ENCODE results near the gene UBR3.

The UBR3 gene

DNA sequence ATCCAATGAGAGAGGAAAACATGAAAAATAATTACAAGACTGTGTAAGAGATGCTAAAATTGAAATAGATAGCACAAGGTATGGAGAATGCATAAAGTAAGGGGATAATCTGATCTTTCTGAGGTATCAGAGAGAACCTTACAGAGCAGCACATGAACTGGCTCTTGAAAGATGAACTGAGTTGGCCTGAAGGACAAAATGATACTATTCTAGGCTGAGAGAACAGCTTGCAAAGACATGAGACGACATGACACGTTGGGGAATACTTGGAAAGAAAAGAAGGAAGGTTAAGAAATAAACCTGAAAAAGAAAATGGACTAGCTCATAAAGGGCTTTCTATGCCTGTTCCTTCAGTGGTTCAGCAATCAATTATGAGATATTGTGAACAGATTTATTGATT, 198.0 kb downstream of the UBR3 start:
- H3K27ac ChIP-seq, result no peak overlapping the region

GRCh38 chr2:170026361-170026760, 199.1 kb downstream of the UBR3 start:
- no peak overlapping the region for H3K27ac ChIP-seq
- TF ChIP-seq, protein P1, sequence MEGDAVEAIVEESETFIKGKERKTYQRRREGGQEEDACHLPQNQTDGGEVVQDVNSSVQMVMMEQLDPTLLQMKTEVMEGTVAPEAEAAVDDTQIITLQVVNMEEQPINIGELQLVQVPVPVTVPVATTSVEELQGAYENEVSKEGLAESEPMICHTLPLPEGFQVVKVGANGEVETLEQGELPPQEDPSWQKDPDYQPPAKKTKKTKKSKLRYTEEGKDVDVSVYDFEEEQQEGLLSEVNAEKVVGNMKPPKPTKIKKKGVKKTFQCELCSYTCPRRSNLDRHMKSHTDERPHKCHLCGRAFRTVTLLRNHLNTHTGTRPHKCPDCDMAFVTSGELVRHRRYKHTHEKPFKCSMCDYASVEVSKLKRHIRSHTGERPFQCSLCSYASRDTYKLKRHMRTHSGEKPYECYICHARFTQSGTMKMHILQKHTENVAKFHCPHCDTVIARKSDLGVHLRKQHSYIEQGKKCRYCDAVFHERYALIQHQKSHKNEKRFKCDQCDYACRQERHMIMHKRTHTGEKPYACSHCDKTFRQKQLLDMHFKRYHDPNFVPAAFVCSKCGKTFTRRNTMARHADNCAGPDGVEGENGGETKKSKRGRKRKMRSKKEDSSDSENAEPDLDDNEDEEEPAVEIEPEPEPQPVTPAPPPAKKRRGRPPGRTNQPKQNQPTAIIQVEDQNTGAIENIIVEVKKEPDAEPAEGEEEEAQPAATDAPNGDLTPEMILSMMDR (conservative IDR thresholded peaks at IDR 0.05), result no peak
- TF ChIP-seq ZFX (IDR thresholded peaks at IDR 0.05), result no peak

More for the DNA sequence above, 198.0 kb downstream of the UBR3 start:
- TF ChIP-seq, protein P1 (conservative IDR thresholded peaks at IDR 0.05), result no peak
- no peak for TF ChIP-seq ZFX (IDR thresholded peaks at IDR 0.05)

GRCh38 chr2:170029551-170029950, 202.3 kb downstream of the UBR3 start:
- TF ChIP-seq, protein P1 (conservative IDR thresholded peaks at IDR 0.05), result no peak
- no peak for TF ChIP-seq ZFX (IDR thresholded peaks at IDR 0.05)
- H3K27ac ChIP-seq, result no peak overlapping the region

- no peak for TF ChIP-seq ZFX (IDR thresholded peaks at IDR 0.05)
- TF ChIP-seq, protein P1 (conservative IDR thresholded peaks at IDR 0.05), result no peak
- no peak overlapping the region for H3K27ac ChIP-seq
Observed at GRCh38 chr2:170030040-170030439, 202.8 kb downstream of the UBR3 start.

GRCh38 chr2:170031288-170031687, 204.0 kb downstream of the UBR3 start:
- H3K27ac ChIP-seq, result no peak overlapping the region
- TF ChIP-seq ZFX (IDR thresholded peaks at IDR 0.05), result no peak
- TF ChIP-seq, protein P1 (conservative IDR thresholded peaks at IDR 0.05), result no peak

DNA sequence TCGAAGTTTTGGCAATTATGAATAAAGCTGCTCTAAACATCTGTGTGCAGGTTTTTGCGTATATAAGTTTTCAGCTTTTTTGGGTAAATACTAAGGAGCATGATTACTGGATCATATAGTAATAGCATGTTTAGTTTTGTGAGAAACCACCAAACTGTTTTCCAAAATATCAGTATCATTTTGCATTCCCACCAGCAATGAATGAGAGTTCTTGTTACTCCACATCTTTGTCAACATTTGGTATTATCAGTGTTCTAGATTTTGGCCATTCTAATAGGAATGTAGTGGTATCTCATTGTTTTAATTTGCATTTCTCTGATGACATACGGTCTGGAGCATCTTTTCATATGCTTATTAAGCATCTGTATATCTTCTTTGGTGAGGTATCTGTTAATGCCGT, 207.3 kb downstream of the UBR3 start:
- H3K27ac ChIP-seq, result no peak overlapping the region
- TF ChIP-seq ZFX (IDR thresholded peaks at IDR 0.05), result no peak
- TF ChIP-seq, protein P1 (conservative IDR thresholded peaks at IDR 0.05), result no peak

DNA sequence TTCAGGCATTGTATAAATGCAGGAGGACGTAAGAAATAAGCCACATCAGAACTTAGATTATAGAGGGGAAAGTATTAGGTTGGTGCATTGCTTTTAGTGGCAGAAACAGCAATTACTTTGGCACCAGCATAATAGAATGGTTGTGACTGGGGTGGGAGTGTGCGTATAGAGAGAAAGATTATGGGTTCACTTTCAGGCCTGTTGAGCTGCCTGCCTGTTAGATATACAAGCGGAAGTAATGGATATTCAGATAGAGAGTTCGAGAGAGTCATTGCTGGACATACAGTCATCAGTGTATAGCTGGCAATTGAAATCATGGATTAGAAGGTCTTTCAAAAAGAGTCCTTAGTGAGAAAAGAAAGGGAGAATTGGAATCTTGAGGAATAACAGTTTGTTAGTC, 211.5 kb downstream of the UBR3 start:
- H3K27ac ChIP-seq, result no peak overlapping the region

More for the DNA sequence above, 211.5 kb downstream of the UBR3 start:
- TF ChIP-seq, protein P1 (conservative IDR thresholded peaks at IDR 0.05), result no peak
- TF ChIP-seq ZFX (IDR thresholded peaks at IDR 0.05), result no peak

Measured in C4-2B (cell line).